Measurements from ENCODE around the gene DCXR. TPM values are rescaled to one million over a fixed set of nuclear protein-coding genes. Genes with fewer than 3 reads are reported as not detected.
A peak's percentile ranks its signal among the peaks of the same experiment; 100 is the strongest.

Gene DCXR
- total RNA-seq, 2 experiments from 2014 or later = 132 to 147 TPM

GRCh38 chr17:82031885-82032627 is 5.4 kb downstream of the DCXR start:
- no peaks in the 10 kb centered on the region for H3K79me2 ChIP-seq (ENCODE audit: insufficient read depth, low read depth, low read length)
- no peak overlapping the region for H3K27ac ChIP-seq (ENCODE audit: low read depth, low read length, poor library complexity, severe bottlenecking)
- intact Hi-C loops (cut with micrococcal nuclease; ENCODE audit: unreplicated experiment) = loop anchor here (5.0 kb wide), 1 partner anchor 175 kb away; no protein-coding TSS in a partner anchor
- H4K20me1 ChIP-seq (ENCODE audit: insufficient read depth, low read length) = 0 out of 2 replicates have a peak, but pooled peaks cover 5% of the 10 kb centered on the region
- H2AFZ ChIP-seq (ENCODE audit: low read length) = no peak overlapping the region
- ChIA-PET POLR2A (no interaction called here), CTCF (ENCODE audit: unreplicated experiment) (no interaction called here)
- DNase-seq (ENCODE audit: low spot score) = peak; percentile 31
- no peaks in the 10 kb centered on the region for H3K36me3 ChIP-seq (ENCODE audit: insufficient read depth, low read length)
- BruUV-seq (replicated peaks) = no TSS peak
- H3K4me3 ChIP-seq (ENCODE audit: low read depth, low read length, poor library complexity, severe bottlenecking) = no peak overlapping the region
- no peaks in the 10 kb centered on the region for H3K9me2 ChIP-seq (ENCODE audit: insufficient read depth, low read length)
- peak overlapping the region; percentile 8; the same call in 1 of the 2 replicates for H3K4me2 ChIP-seq (ENCODE audit: low read length)
- TF ChIP-seq CTCF (conservative IDR thresholded peaks at IDR 0.05; ENCODE audit: low read length) (no peak), EZH2phosphoT487 (IDR thresholded peaks at IDR 0.05; ENCODE audit: borderline replicate concordance, low read depth, low read length) (no peak)
- H3K9me3 ChIP-seq (ENCODE audit: low read length) = no peaks in the 10 kb centered on the region
- peaks cover 21% of the 10 kb centered on the region for H3K4me1 ChIP-seq (ENCODE audit: insufficient read depth, low read length, poor library complexity, severe bottlenecking)

GRCh38 chr17:82031303-82031884 is 6.1 kb downstream of the DCXR start, which contains the start of gene RAC3:
Gene RAC3, plus strand, starts transcription at chr17:82031678. Its CDS starts 84 bp downstream, at chr17:82031762.
- H3K4me2 ChIP-seq (ENCODE audit: low read length) = peak within 1 kb of the TSS; percentile 62
- H4K20me1 ChIP-seq (ENCODE audit: insufficient read depth, low read length) = 0 out of 2 replicates have a peak, but pooled peaks cover under 1% of the 10 kb centered on the region
- no peak for DNase-seq (ENCODE audit: low spot score)
- BruUV-seq (replicated peaks) = no TSS peak
- H3K4me3 ChIP-seq (ENCODE audit: low read depth, low read length, poor library complexity, severe bottlenecking) = peak within 1 kb of the TSS; percentile 51
- TF ChIP-seq CTCF (conservative IDR thresholded peaks at IDR 0.05; ENCODE audit: low read length) (no peak), EZH2phosphoT487 (IDR thresholded peaks at IDR 0.05; ENCODE audit: borderline replicate concordance, low read depth, low read length) (no peak)
- H2AFZ ChIP-seq (ENCODE audit: low read length) = peak within 1 kb of the TSS; percentile 59
- CTCF ChIA-PET (ENCODE audit: unreplicated experiment) = no interaction called here
- H3K9me3 ChIP-seq (ENCODE audit: low read length) = no peaks in the 10 kb centered on the region
- POLR2A ChIA-PET = no interaction called here
- H3K36me3 ChIP-seq (ENCODE audit: insufficient read depth, low read length) = no peaks in the 10 kb centered on the region
- no peaks in the 10 kb centered on the region for H3K79me2 ChIP-seq (ENCODE audit: insufficient read depth, low read depth, low read length)
- H3K9me2 ChIP-seq (ENCODE audit: insufficient read depth, low read length) = no peaks in the 10 kb centered on the region
- no peak within 1 kb of the TSS for H3K27ac ChIP-seq (ENCODE audit: low read depth, low read length, poor library complexity, severe bottlenecking)
- H3K4me1 ChIP-seq (ENCODE audit: insufficient read depth, low read length, poor library complexity, severe bottlenecking) = peaks cover 16% of the 10 kb centered on the region
- intact Hi-C loops (cut with micrococcal nuclease; ENCODE audit: unreplicated experiment) = loop anchor here (5.0 kb wide), 1 partner anchor 176 kb away; no protein-coding TSS in a partner anchor

Measured in OCI-LY7 (cell line).